Mesenchymal stem cell (in vitro differentiated cells and primary cell): Measurements from ENCODE around the gene RASA3.
"Not testable (repeated sequence)": the region's sequence is repeated elsewhere in the genome, so short reads cannot be mapped to it uniquely, and the experiment has no call there.

Source experiments
- DNase-seq: peaks from one replicate; pipeline ENCODE4 v3.0.0-alpha.2; 2013
- H2AFZ ChIP-seq: one replicate; pipeline ENCODE4 v1.6.1; 2013; ENCODE audit warnings: low read depth, mild to moderate bottlenecking, control low read depth, inconsistent platforms, low read length, moderate library complexity
- H2AK5ac ChIP-seq: 2 replicates; pipeline ENCODE4 v1.6.1; 2013; ENCODE audit warnings: low read length, moderate library complexity, mild to moderate bottlenecking, inconsistent platforms; ENCODE audit not compliant: severe bottlenecking
- H2BK120ac ChIP-seq: one replicate; pipeline ENCODE4 v1.6.1; 2013; ENCODE audit warnings: low read depth, mild to moderate bottlenecking, inconsistent platforms, low read length, moderate library complexity
- H2BK12ac ChIP-seq, 2 experiments: one replicate each; pipeline ENCODE4 v1.6.1; 2013; ENCODE audit warnings: inconsistent platforms in 2 of 2, low read length in 2 of 2, mild to moderate bottlenecking in 2 of 2, moderate library complexity in 2 of 2, control low read depth in 1 of 2
- H2BK15ac ChIP-seq: one replicate; pipeline ENCODE4 v1.6.1; 2013; ENCODE audit warnings: mild to moderate bottlenecking, low read depth, inconsistent platforms; ENCODE audit not compliant: poor library complexity, severe bottlenecking
- H2BK5ac ChIP-seq: 2 replicates; pipeline ENCODE4 v1.6.1; 2013; ENCODE audit warnings: low read depth, mild to moderate bottlenecking, low read length, control low read depth, inconsistent platforms; ENCODE audit not compliant: poor library complexity, severe bottlenecking
- H3K14ac ChIP-seq, 2 experiments: one replicate each; pipeline ENCODE4 v1.6.1; 2013; ENCODE audit warnings: inconsistent platforms in 2 of 2, low read length in 2 of 2, control low read depth in 1 of 2, mild to moderate bottlenecking in 1 of 2, moderate library complexity in 1 of 2
- H3K18ac ChIP-seq, 2 experiments: one replicate each; pipeline ENCODE4 v1.6.1; 2013; ENCODE audit warnings: inconsistent platforms in 2 of 2, low read length in 2 of 2, control low read depth in 1 of 2, low read depth in 1 of 2, mild to moderate bottlenecking in 1 of 2
- H3K23ac ChIP-seq, 2 experiments: one replicate each; pipeline ENCODE4 v1.6.1; 2013; ENCODE audit warnings: inconsistent platforms in 2 of 2, low read length in 2 of 2, mild to moderate bottlenecking in 2 of 2, moderate library complexity in 2 of 2, control low read depth in 1 of 2
- H3K27ac ChIP-seq: 2 replicates; pipeline ENCODE4 v1.5.1; 2013; ENCODE audit warnings: mild to moderate bottlenecking, moderate library complexity, low read length, control low read depth, inconsistent platforms; ENCODE audit not compliant: poor library complexity, severe bottlenecking
- H3K27me3 ChIP-seq, 2 experiments: 2 replicates each; pipeline versions ENCODE4 v1.6.1 to v1.7.0; 2013; ENCODE audit warnings: low read length in 2 of 2, mild to moderate bottlenecking in 2 of 2, moderate library complexity in 2 of 2, control low read depth in 1 of 2, inconsistent platforms in 1 of 2; ENCODE audit not compliant: control insufficient read depth in 1 of 2, insufficient read depth in 1 of 2
- H3K36me3 ChIP-seq, 2 experiments: 2 replicates each; pipeline versions ENCODE4 v1.6.1 to v1.7.0; 2013; ENCODE audit warnings: low read length in 2 of 2, control low read depth in 1 of 2, inconsistent platforms in 1 of 2, low read depth in 1 of 2, mild to moderate bottlenecking in 1 of 2; ENCODE audit not compliant: insufficient read depth in 2 of 2, control insufficient read depth in 1 of 2
- H3K4ac ChIP-seq, 2 experiments: one replicate each; pipeline ENCODE4 v1.6.1; 2013; ENCODE audit warnings: inconsistent platforms in 2 of 2, low read length in 2 of 2, mild to moderate bottlenecking in 2 of 2, moderate library complexity in 2 of 2, control low read depth in 1 of 2, low read depth in 1 of 2
- H3K4me1 ChIP-seq: 2 replicates; pipeline ENCODE4 v1.6.1; 2013; ENCODE audit warnings: low read depth, low read length, control low read depth; ENCODE audit not compliant: control insufficient read depth, insufficient read depth
- H3K4me2 ChIP-seq: 2 replicates; pipeline ENCODE4 v1.6.1; 2013; ENCODE audit warnings: low read length, mild to moderate bottlenecking, inconsistent platforms; ENCODE audit not compliant: poor library complexity, severe bottlenecking
- H3K4me3 ChIP-seq, 2 experiments: 2 replicates each; pipeline versions ENCODE4 v1.5.1 to v1.7.0; 2013; ENCODE audit warnings: low read length in 2 of 2, mild to moderate bottlenecking in 2 of 2, control low read depth in 1 of 2, low read depth in 1 of 2; ENCODE audit not compliant: insufficient read depth in 1 of 2
- H3K79me1 ChIP-seq: replicated peaks from 2 replicates; pipeline ENCODE4 v1.6.1; 2013; ENCODE audit warnings: mild to moderate bottlenecking, control low read depth, low read length, inconsistent platforms; ENCODE audit not compliant: poor library complexity, severe bottlenecking
- H3K9ac ChIP-seq: 2 replicates; pipeline ENCODE4 v1.7.0; 2013; ENCODE audit warnings: mild to moderate bottlenecking, low read length, moderate library complexity
- H3K9me3 ChIP-seq: 2 replicates; pipeline ENCODE4 v1.7.0; 2013; ENCODE audit warnings: mild to moderate bottlenecking, low read length; ENCODE audit not compliant: control insufficient read depth
- H4K8ac ChIP-seq: one replicate; pipeline ENCODE4 v1.6.1; 2013; ENCODE audit warnings: inconsistent platforms, mild to moderate bottlenecking, low read length, moderate library complexity
- H4K91ac ChIP-seq: one replicate; pipeline ENCODE4 v1.6.1; 2013; ENCODE audit warnings: mild to moderate bottlenecking, low read length, inconsistent platforms
- WGBS: methylation state at CpG from one replicate; pipeline ENCODE4 v1.1.7; 2013; ENCODE audit warnings: mixed read lengths; 5-methylcytosine and 5-hydroxymethylcytosine counted together

Gene RASA3

DNA sequence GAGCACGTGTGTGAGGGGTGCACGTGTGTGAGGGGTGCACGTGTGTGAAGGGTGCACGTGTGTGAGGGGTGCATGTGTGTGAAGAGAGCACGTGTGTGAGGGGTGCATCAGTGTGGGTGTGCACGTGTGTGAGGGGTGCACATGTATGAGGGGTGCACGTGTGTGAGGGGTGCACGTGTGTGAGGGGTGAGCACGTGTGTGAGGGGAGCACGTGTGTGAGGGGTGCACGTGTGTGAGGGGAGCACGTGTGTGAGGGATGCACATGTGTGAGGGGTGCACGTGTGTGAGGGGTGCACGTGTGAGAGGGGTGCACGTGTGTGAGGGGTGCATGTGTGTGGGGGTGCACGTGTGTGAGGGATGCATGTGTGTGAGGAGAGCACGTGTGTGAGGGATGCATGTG is 15.7 kb downstream of the RASA3 start:
- no peak overlapping the region for H3K9ac ChIP-seq
- DNase-seq, result no peak
- peak overlapping the region; percentile 5 for H4K91ac ChIP-seq
- H3K36me3 ChIP-seq, result peaks cover 16 to 32% of the 10 kb centered on the region in 2 experiments
- WGBS, result 98% methylated on average over 17 of the region's 17 CpGs
- H4K8ac ChIP-seq, result peak overlapping the region; percentile 29
- no peak overlapping the region for H3K4me2 ChIP-seq
- H2BK15ac ChIP-seq, result no peak overlapping the region
- H3K4me1 ChIP-seq, result peaks cover 62% of the 10 kb centered on the region
- no peak overlapping the region for H3K4me3 ChIP-seq
- H3K14ac ChIP-seq, result peak overlapping the region in 1 of 2 experiments; percentile 15
- peak overlapping the region; percentile 11 to 25 for H2BK12ac ChIP-seq
- H3K79me1 ChIP-seq, result no peaks in the 10 kb centered on the region
- peak overlapping the region in 1 of 2 experiments; percentile 9 for H3K23ac ChIP-seq
- no peak overlapping the region for H2BK5ac ChIP-seq
- H3K27me3 ChIP-seq, result no peaks in the 10 kb centered on the region
- peak overlapping the region; percentile 61 for H3K27ac ChIP-seq
- H2BK120ac ChIP-seq, result no peak overlapping the region
- no peak overlapping the region for H3K4ac ChIP-seq
- H3K18ac ChIP-seq, result peak overlapping the region; percentile 16 to 41
- no peak overlapping the region for H2AFZ ChIP-seq
- H3K9me3 ChIP-seq, result no peaks in the 10 kb centered on the region
- no peak overlapping the region for H2AK5ac ChIP-seq

DNA sequence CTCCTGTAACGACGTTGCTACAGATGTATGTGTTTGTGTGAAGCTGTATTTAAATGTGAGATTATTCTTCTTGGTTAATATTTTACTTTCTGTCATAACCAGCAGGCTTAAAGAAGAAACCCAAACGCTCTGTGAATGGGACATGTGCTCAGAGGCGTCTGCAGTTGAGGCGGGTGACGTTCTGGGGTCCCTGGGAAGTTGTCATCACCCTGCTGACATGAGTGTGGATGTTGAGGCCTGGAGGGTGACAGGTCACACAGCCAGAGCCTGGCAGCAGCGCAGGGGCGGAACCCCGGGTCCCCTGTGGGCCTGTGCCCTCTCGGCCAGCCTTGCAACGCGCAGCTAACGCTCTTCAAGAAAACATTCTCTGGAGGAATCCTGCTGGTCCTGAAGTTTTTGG is 16.6 kb downstream of the RASA3 start:
- H3K14ac ChIP-seq, result peak overlapping the region in 1 of 2 experiments; percentile 80
- no peaks in the 10 kb centered on the region for H3K27me3 ChIP-seq
- peak overlapping the region; percentile 99 for H2BK12ac ChIP-seq
- H2BK15ac ChIP-seq, result peak overlapping the region; percentile 67
- peak overlapping the region; percentile 88 to 97 for H3K4ac ChIP-seq
- no peak for DNase-seq
- peak overlapping the region; percentile 96 for H4K8ac ChIP-seq
- no peaks in the 10 kb centered on the region for H3K9me3 ChIP-seq
- peak overlapping the region; percentile 86 for H2BK5ac ChIP-seq
- H2AFZ ChIP-seq, result no peak overlapping the region
- peaks cover 16 to 25% of the 10 kb centered on the region in 2 experiments for H3K36me3 ChIP-seq
- H4K91ac ChIP-seq, result peak overlapping the region; percentile 100
- peak overlapping the region; percentile 94 for H2AK5ac ChIP-seq
- peak overlapping the region; percentile 88 to 100 for H3K18ac ChIP-seq
- peak overlapping the region; percentile 54 for H3K4me2 ChIP-seq
- WGBS, result 80% methylated on average over 11 of the region's 13 CpGs
- H3K4me3 ChIP-seq, result no peak overlapping the region
- H3K79me1 ChIP-seq, result no peaks in the 10 kb centered on the region
- H3K23ac ChIP-seq, result peak overlapping the region; percentile 84 to 93
- H3K27ac ChIP-seq, result peak overlapping the region; percentile 99
- peaks cover 58% of the 10 kb centered on the region for H3K4me1 ChIP-seq
- H3K9ac ChIP-seq, result peak overlapping the region; percentile 59
- peak overlapping the region; percentile 96 for H2BK120ac ChIP-seq

- peaks cover 16 to 28% of the 10 kb centered on the region in 2 experiments for H3K36me3 ChIP-seq
- no peaks in the 10 kb centered on the region for H3K27me3 ChIP-seq
- H4K8ac ChIP-seq, result peak overlapping the region; percentile 96
- 17% methylated on average over 25 of the region's 25 CpGs for WGBS
- peak overlapping the region; percentile 99 for H3K27ac ChIP-seq
- DNase-seq, result peak; percentile 94
- peak overlapping the region; percentile 88 to 97 for H3K4ac ChIP-seq
- H3K9me3 ChIP-seq, result no peaks in the 10 kb centered on the region
- H4K91ac ChIP-seq, result peak overlapping the region; percentile 94
- H3K23ac ChIP-seq, result no peak overlapping the region
- H3K79me1 ChIP-seq, result no peaks in the 10 kb centered on the region
- H3K4me1 ChIP-seq, result peaks cover 60% of the 10 kb centered on the region
- peak overlapping the region; percentile 96 for H2BK5ac ChIP-seq
- peak overlapping the region; percentile 54 for H3K4me2 ChIP-seq
- H2BK12ac ChIP-seq, result peak overlapping the region; percentile 84 to 99
- H3K9ac ChIP-seq, result peak overlapping the region; percentile 59
- peak overlapping the region in 1 of 2 experiments; percentile 36 for H3K14ac ChIP-seq
- peak overlapping the region; percentile 23 for H2BK15ac ChIP-seq
- no peak overlapping the region for H2AFZ ChIP-seq
- H3K18ac ChIP-seq, result peak overlapping the region; percentile 97 to 100
- H2AK5ac ChIP-seq, result peak overlapping the region; percentile 94
- H3K4me3 ChIP-seq, result no peak overlapping the region
- peak overlapping the region; percentile 96 for H2BK120ac ChIP-seq
Observed at GRCh38 chr13:114115191-114115671, 17.2 kb downstream of the RASA3 start.

DNA sequence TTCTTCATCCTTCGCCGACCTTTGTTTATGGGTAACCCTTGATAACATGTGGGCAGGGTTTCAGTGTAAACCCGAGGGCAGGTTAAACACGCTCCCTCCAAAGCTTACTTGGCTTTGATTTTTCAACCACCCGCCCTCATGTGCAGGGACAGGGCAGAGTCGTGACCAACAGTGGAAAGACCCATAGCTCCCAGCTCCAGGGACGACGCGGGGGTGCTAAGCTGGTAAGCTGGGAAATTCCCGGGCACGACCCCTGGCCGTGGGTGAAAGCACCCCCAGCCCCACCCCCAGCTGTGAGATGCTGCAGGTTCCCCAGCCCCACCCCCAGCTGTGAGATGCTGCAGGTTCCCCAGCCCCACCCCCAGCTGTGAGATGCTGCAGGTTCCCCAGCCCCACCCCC is 17.8 kb downstream of the RASA3 start:
- H3K27me3 ChIP-seq, H3K14ac ChIP-seq, H3K23ac ChIP-seq, H3K4me3 ChIP-seq, H3K79me1 ChIP-seq, H3K9ac ChIP-seq, H2AFZ ChIP-seq, H3K9me3 ChIP-seq, DNase-seq, H3K4me2 ChIP-seq: not testable (repeated sequence)
- Histone ChIP-seq H3K18ac (peak overlapping the region; percentile 85 to 97), H3K4ac (peak overlapping the region; percentile 88 to 93), H2AK5ac (peak overlapping the region; percentile 12), H2BK12ac (peak overlapping the region; percentile 11 to 40), H4K8ac (peak overlapping the region; percentile 87), H4K91ac (peak overlapping the region; percentile 94), H2BK15ac (peak overlapping the region; percentile 33), H3K27ac (peak overlapping the region; percentile 99), H3K4me1 (peaks cover 64% of the 10 kb centered on the region), H2BK120ac (peak overlapping the region; percentile 96), H3K36me3 (peaks cover 16 to 30% of the 10 kb centered on the region in 2 experiments), H2BK5ac (peak overlapping the region; percentile 96)
- 82% methylated on average over 12 of the region's 12 CpGs for WGBS
